ENCODE measurements around the gene SLC17A7. TPM values are rescaled to one million over a fixed set of nuclear protein-coding genes. Genes with fewer than 3 reads are reported as not detected.

SLC17A7 gene
- total and polyA plus RNA-seq, 2 of the 13 experiments (the other 11 are each of a cell fraction or from before 2014, with no cell fraction given): 0.32 TPM; not detected in 1

- Histone ChIP-seq H3K4me1 (ENCODE audit: insufficient read depth, low read length) (no peaks in the 10 kb centered on the region), H3K4me2 (ENCODE audit: low read depth, low read length) (no peak overlapping the region), H3K9ac (ENCODE audit: insufficient read depth, low read depth, low read length) (no peak overlapping the region), H3K9me3 (ENCODE audit: low read length) (no peaks in the 10 kb centered on the region), H4K20me1 (ENCODE audit: insufficient read depth, low read length) (no peaks in the 10 kb centered on the region), H3K4me3 (replicated peaks in 1 of 3; ENCODE audit: insufficient read depth in 1 of 3, low read depth in 2 of 3, low read length in 3 of 3) (no peak overlapping the region), H3K27ac (ENCODE audit: extremely low read length, insufficient read depth, low read length) (no peak overlapping the region), H3K79me2 (ENCODE audit: insufficient read depth, low read length) (no peaks in the 10 kb centered on the region), H3K36me3 (replicated peaks in 1 of 2; ENCODE audit: control insufficient read depth in 1 of 2, insufficient read depth in 2 of 2, low read length in 2 of 2) (no peaks in the 10 kb centered on the region), H2AFZ (ENCODE audit: low read length) (no peak overlapping the region), H3K27me3 (ENCODE audit: control insufficient read depth in 1 of 2, insufficient read depth in 2 of 2, low read length in 2 of 2) (peaks cover 9 to 19% of the 10 kb centered on the region in 2 experiments; a peak in 4 of 5 replicates)
- in situ Hi-C loops (cut with HindIII; ENCODE audit: extremely low pct_ligation_motif_present, low pct_unique_long_range_greater_than_20kb) (no loop called here), intact Hi-C loops (cut with micrococcal nuclease; ENCODE audit: unreplicated experiment) (no loop called here)
- ATAC-seq: no peak
- BruUV-seq (replicated peaks): no TSS peak
- no peak for FAIRE-seq
- no peak for DNase-seq (ENCODE audit: low spot score)
- CTCF ChIA-PET (ENCODE audit: low intra/inter-chr PET ratio, low total read pairs): no interaction called here
- no peak for TF ChIP-seq GTF3A (CRISPR knock-in tag; conservative IDR thresholded peaks at IDR 0.05)
- TF ChIP-seq ZMAT3 (CRISPR knock-in tag; conservative IDR thresholded peaks at IDR 0.05): no peak
- no peak for TF ChIP-seq JARID2 (CRISPR knock-in tag; IDR thresholded peaks at IDR 0.05; ENCODE audit: insufficient replicate concordance)
- TF ChIP-seq, protein P1, sequence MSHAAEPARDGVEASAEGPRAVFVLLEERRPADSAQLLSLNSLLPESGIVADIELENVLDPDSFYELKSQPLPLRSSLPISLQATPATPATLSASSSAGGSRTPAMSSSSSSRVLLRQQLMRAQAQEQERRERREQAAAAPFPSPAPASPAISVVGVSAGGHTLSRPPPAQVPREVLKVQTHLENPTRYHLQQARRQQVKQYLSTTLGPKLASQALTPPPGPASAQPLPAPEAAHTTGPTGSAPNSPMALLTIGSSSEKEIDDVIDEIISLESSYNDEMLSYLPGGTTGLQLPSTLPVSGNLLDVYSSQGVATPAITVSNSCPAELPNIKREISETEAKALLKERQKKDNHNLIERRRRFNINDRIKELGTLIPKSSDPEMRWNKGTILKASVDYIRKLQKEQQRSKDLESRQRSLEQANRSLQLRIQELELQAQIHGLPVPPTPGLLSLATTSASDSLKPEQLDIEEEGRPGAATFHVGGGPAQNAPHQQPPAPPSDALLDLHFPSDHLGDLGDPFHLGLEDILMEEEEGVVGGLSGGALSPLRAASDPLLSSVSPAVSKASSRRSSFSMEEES (CRISPR knock-in tag; IDR thresholded peaks at IDR 0.05): no peak
- no peak for TF ChIP-seq RFX5 (IDR thresholded peaks at IDR 0.05; ENCODE audit: low read depth, low read length)
- no peak for TF ChIP-seq KDM2A (CRISPR knock-in tag; IDR thresholded peaks at IDR 0.05; ENCODE audit: borderline replicate concordance, low read depth)
- TF ChIP-seq IRF9 (CRISPR knock-in tag; IDR thresholded peaks at IDR 0.05; ENCODE audit: borderline replicate concordance): no peak
- no peak for TF ChIP-seq NFYC (CRISPR knock-in tag; IDR thresholded peaks at IDR 0.05)
- WGBS (ENCODE audit: low lambda C conversion rate): 20% methylated on average over 5 of the region's 7 CpGs
- POLR2A ChIA-PET: no interaction called here
Observed at GRCh38 chr19:49407079-49407478, 34.2 kb downstream of the SLC17A7 start.
